SU-DHL-6 (cell line): ENCODE results near the gene ZFP64.

Experiments
- H2AFZ ChIP-seq: fragments of 200-600 bp; sonication (generic); 2 replicates; pipeline ENCODE4 v1.6.1; 2014; ENCODE audit warnings: low read depth, mild to moderate bottlenecking, moderate library complexity, mixed read lengths, antibody characterized with exemption, low read length; ENCODE audit not compliant: severe bottlenecking
- H3F3A ChIP-seq: fragments of 200-600 bp; shearing (Covaris generic); 2 replicates; pipeline ENCODE4 v1.6.0; 2016; ENCODE audit warnings: antibody characterized with exemption, mild to moderate bottlenecking; ENCODE audit not compliant: insufficient read depth
- H3K27ac ChIP-seq: fragments of 200-600 bp; sonication (generic); 2 replicates; pipeline ENCODE4 v1.5.1; 2016; ENCODE audit warnings: low read depth, mild to moderate bottlenecking, low read length, moderate library complexity, mixed read lengths
- H3K27me3 ChIP-seq: fragments of 200-600 bp; sonication (generic), shearing (Covaris generic); 2 replicates; pipeline ENCODE4 v1.6.0; 2014; ENCODE audit warnings: mild to moderate bottlenecking, low read length
- H3K36me3 ChIP-seq: fragments of 200-600 bp; sonication (generic); 2 replicates; pipeline ENCODE4 v1.6.1; 2014; ENCODE audit warnings: mild to moderate bottlenecking, low read length, mixed read lengths
- H3K4me2 ChIP-seq: fragments of 300-600, 200-600 bp; shearing (Covaris generic), sonication (generic); 2 replicates; pipeline ENCODE4 v1.6.0; 2014; ENCODE audit warnings: low read length, low read depth, mild to moderate bottlenecking; ENCODE audit not compliant: poor library complexity, severe bottlenecking
- H3K4me3 ChIP-seq: fragments of 200-600 bp; sonication (generic); 2 replicates; pipeline ENCODE4 v1.5.1; 2014; ENCODE audit warnings: antibody characterized with exemption, low read length, mild to moderate bottlenecking, mixed read lengths; ENCODE audit not compliant: insufficient read depth, poor library complexity, severe bottlenecking
- H3K79me2 ChIP-seq: fragments of 200-600 bp; sonication (generic); 2 replicates; pipeline ENCODE4 v1.6.1; 2014; ENCODE audit warnings: mild to moderate bottlenecking, low read length, moderate library complexity; ENCODE audit not compliant: insufficient read depth
- H3K9ac ChIP-seq: fragments of 200-600 bp; sonication (generic); 2 replicates; pipeline ENCODE4 v1.7.0; 2014; ENCODE audit warnings: mild to moderate bottlenecking, low read length
- H3K9me2 ChIP-seq: fragments of 200-600 bp; sonication (generic); replicated peaks from 2 replicates; pipeline ENCODE4 v1.6.1; 2014; ENCODE audit warnings: low read length; ENCODE audit not compliant: insufficient read depth
- H3K9me3 ChIP-seq: fragments of 200-600 bp; sonication (generic); 2 replicates; pipeline ENCODE4 v1.6.1; 2014; ENCODE audit warnings: low read length, mixed read lengths; ENCODE audit not compliant: insufficient read depth
- H4K20me1 ChIP-seq: fragments of 200-600 bp; sonication (generic); 2 replicates; pipeline ENCODE4 v1.6.1; 2014; ENCODE audit warnings: low read depth, mild to moderate bottlenecking, antibody characterized with exemption, low read length, moderate library complexity, mixed read lengths
- CTCF ChIP-seq: fragments of 200-600 bp; sonication (generic); IDR thresholded peaks from one replicate; pipeline ENCODE4 v1.5.1; 2017; ENCODE audit warnings: antibody characterized with exemption, mild to moderate bottlenecking, low read length, moderate library complexity; ENCODE audit not compliant: insufficient read depth, poor library complexity, severe bottlenecking
- EZH2phosphoT487 ChIP-seq: fragments of 200-600 bp; sonication (generic), shearing (Covaris generic); conservative IDR thresholded peaks from 2 replicates; pipeline ENCODE4 v1.6.1; 2018; ENCODE audit warnings: mild to moderate bottlenecking, antibody characterized with exemption, low read length, moderate library complexity, mixed read lengths

The ZFP64 gene

GRCh38 chr20:52172392-52173047, 19.1 kb downstream of the ZFP64 start:
- Histone ChIP-seq H3K9ac (no peak overlapping the region), H3K79me2 (no peaks in the 10 kb centered on the region), H2AFZ (no peak overlapping the region), H3K4me3 (no peak overlapping the region), H3K36me3 (no peaks in the 10 kb centered on the region), H3K9me2 (no peaks in the 10 kb centered on the region), H3K9me3 (no peaks in the 10 kb centered on the region), H3K27ac (no peak overlapping the region), H3K27me3 (no peaks in the 10 kb centered on the region), H4K20me1 (no peaks in the 10 kb centered on the region), H3K4me2 (no peak overlapping the region), H3F3A (no peaks in the 10 kb centered on the region)
- TF ChIP-seq EZH2phosphoT487 (no peak), CTCF (no peak)

GRCh38 chr20:52171025-52171424, 20.6 kb downstream of the ZFP64 start:
- Histone ChIP-seq H3K9me2 (no peaks in the 10 kb centered on the region), H3K9me3 (no peaks in the 10 kb centered on the region), H3K4me2 (no peak overlapping the region), H3K79me2 (no peaks in the 10 kb centered on the region), H3K27ac (no peak overlapping the region), H3K9ac (no peak overlapping the region), H4K20me1 (no peaks in the 10 kb centered on the region), H3K4me3 (no peak overlapping the region), H3K27me3 (no peaks in the 10 kb centered on the region), H2AFZ (no peak overlapping the region), H3F3A (no peaks in the 10 kb centered on the region), H3K36me3 (no peaks in the 10 kb centered on the region)
- TF ChIP-seq CTCF (no peak), EZH2phosphoT487 (no peak)

DNA sequence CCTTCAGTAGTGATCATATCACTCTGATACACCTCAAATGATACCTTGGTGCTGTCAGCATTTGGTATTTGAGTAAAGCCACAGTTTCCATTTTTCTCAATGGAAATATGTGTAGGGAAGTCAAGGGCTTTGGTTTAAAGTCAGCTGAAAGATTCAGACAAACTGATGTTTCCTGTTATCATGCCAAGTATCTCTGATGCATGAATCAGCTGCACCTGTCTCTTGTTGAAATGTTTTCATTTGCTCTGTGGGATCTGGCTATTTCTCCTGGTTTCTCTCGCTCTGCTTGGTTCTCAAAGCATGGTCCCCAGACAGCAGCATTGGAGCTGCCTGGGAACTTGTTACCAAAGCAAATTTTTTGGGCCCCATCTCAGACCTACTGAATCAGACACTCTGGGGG, 23.5 kb downstream of the ZFP64 start:
- Histone ChIP-seq H3F3A (no peaks in the 10 kb centered on the region), H3K36me3 (no peaks in the 10 kb centered on the region), H3K9me2 (no peaks in the 10 kb centered on the region), H3K9me3 (no peaks in the 10 kb centered on the region), H3K4me3 (no peak overlapping the region), H3K27me3 (no peaks in the 10 kb centered on the region), H3K9ac (no peak overlapping the region), H3K4me2 (no peak overlapping the region), H3K79me2 (no peaks in the 10 kb centered on the region), H3K27ac (no peak overlapping the region), H4K20me1 (no peaks in the 10 kb centered on the region), H2AFZ (no peak overlapping the region)
- TF ChIP-seq EZH2phosphoT487, result no peak
- no peak for TF ChIP-seq CTCF
